ENCODE results near the gene ZNF778.
A peak's percentile ranks its signal among the peaks of the same experiment; 100 is the strongest.
"Not testable (repeated sequence)": the region's sequence is repeated elsewhere in the genome, so short reads cannot be mapped to it uniquely, and the experiment has no call there.

Gene ZNF778

DNA sequence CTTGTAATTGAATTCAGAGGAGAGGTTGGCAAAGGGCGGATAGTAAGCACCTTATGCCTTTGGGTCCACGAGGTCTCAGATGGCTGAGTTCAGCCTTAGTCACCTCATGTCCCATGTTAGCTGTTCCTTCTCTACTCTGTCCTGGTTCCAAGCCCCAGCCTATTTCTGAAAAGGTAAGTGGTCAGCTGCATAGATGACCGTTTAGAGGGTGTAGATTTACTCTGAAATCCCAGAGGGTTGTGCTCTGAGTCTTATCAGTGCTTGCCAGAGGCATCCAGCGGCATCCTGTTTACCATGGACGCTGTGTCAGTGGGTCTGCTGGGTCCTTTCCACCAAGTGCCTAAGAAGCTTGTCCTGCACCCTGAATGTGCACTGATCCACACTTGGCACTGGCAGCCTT, 1.9 kb downstream of the ZNF778 start:
- no peak for DNase-seq

DNA sequence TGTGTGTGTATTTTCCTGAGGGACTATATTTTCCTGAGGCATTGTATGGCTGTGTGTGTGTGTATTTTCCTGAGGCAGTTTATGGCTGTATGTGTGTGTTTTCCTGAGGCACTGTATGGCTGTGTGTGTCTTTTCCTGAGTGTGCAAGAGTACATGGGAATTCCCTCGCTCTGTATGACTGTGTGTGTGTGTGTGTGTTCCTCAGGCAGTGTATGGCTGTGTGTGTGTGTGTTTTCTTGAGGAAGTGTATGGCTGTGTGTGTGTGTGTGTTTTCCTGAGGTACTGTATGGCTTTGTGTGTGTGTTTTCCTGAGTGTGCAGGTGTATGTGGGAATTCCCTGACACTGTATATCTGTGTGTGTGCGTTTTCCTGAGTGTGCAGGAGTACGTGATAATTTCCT, 4.1 kb downstream of the ZNF778 start:
- no peak for DNase-seq

DNA sequence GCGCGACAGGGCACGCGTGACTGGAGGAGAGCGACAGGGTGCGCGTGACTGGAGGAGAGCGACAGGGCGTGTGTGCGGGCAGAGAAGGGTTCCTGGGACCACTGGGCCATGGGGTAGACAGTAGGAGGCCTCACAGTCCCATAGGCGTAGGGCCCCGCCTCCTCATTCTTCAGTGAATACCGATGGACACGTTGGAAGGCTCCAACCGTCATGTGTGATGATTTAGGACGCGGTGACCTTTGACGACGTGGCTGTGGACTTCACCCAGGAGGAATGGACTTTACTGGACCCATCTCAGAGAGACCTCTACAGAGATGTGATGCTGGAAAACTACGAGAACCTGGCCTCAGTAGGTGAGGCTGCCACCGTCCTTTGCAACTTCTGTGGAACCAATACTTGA, 5.4 kb downstream of the ZNF778 start:
- no peak for DNase-seq

DNA sequence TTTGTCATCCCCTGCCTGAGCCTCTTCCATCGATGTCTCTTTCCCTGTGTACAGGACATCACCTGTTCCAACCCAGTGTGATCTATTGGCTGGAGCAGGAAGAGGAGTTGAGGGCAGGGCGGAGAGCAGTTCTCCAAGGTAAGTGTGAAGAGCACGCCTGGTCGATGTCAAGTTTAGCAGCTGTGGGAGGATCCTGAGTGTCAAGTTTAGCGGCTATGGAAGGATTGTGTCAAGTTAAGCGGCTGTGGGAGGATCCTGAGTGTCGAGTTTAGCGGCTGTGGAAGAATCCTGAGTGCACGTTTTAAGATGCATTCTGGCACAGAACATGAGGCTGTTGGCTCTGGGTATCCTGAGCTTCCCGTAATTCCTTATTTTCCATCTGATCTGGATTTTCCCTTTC, 7.2 kb downstream of the ZNF778 start:
- DNase-seq, result no peak

DNA sequence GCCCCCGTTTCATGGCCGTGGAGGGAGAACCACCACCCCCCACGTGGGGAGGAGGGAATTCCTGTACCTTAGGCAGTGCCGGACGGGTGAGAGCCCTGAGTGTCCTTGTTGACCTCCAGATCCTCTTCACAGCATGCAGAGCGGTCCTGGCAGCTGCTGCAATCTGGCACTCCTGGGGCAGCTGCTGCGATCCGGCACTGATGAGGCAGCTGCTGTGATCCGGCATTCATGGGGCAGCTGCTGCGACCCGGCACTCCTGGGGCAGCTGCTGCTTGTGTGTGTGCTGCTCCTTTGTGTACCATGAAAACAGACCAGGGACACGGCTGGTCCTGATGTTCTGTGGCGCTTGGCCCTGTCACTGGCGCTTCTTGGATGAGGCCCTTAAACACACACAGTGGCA, 12.8 kb downstream of the ZNF778 start:
- DNase-seq, result no peak

DNA sequence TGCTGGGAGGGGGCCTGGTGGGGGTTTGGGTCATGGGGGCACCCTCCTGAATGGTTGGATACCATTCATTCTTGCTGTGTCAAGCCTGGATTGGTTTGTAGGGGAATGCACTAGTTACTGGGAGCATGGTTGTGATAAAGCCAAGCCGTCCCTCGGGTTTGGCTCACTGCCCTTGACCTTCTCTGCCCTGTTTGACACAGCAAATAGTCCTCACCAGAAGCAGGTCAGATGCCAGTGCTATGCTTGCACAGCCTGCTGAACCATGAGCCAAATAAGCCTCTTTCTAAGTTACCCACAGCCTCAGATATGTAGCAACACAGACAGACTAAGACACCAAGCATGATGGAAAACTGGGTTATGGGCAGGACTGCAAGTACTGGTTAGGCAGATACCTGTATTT, 14.6 kb downstream of the ZNF778 start:
- DNase-seq, result no peak

DNA sequence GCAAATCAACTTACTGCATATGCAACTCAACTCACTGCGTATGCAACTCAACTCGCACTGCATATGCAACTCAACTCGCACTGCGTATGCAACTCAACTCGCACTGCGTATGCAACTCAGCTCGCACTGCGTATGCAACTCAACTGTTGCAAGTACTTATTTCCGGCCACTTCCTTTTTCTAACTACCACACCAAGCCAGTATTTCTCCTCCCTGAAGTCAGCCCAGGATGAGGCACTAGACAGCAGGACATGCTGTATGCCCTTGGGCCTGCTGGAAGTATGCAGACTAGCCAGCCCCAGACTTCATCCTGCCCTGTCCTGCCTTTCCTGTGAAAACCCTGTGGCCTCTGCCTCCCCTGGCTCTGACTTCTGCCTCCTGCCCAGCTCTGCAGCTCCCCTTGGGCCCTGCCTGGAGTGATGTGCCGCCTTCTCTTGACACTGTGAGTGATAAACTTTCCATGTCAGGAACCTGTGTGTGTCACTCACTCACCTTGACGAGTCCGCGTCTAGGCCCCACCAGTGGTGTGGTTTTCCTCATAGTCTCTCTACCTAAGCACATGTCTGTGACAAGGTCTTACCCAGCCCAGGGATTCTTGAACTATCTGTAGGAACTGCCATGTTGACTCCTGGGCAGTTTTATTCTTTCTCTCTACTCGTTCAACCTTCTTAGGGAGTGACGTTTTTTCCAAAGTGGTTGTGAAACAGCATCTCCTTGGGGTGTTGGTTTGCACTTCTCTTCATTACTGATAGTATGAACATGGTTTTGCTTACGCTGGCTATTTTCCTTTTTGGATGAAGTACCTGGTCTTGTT, 16.4 kb downstream of the ZNF778 start:
- no peak for DNase-seq

DNA sequence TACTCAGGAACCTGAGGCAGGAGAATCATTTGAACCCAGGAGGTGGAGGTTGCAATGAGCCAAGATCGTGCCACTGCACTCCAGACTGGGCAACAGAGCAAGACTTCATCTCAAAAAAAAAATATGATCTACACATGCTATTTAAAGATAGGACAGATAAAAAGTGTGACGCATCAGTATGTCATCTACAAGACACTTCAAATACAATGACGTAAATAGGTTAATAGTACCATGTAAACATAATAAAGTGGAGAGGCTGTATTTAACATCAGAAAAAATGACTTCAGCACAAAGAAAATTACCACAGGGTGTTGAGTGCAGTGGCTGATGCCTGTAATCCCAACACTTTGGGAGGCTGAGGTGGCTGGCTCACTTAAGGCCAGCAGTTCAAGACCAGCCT, 20.2 kb downstream of the ZNF778 start:
- no peak for DNase-seq

DNA sequence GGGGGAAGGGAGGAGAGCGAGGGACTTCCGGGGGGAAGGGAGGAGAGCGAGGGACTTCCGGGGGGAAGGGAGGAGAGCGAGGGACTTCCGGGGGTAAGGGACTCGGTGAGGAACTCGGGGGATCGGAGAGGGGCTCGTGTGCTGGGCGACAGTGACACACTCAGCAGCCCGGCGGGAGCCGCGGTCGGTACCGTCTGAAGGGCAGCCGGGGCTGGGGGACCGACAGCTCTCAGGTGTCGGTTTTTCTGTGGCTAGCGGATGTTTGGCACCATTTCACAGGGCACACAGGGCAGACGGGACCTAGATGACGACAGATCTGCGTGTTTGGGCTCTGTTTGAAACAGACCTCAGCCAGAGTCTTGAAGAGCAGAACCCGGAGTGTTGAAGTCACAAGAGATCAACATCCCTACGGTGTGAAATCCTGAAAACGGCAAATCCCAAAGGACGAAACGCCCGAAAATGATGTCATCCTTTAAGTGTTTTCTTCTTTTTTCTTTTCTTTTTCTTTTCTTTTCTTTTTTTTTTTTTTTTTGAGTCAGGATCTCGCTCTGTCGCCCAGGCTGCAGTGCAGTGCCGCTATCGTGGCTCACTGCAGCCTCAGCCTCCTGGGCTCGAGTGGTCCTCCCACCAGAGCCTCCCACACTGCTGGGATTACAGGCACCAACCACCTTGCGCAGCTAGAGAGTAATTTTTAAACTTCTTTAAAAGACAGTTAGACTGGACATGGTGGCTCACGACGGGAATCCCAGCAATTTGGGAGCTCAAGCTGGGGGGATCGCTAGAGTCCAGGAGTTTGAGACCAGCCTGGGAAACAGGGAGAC, 23.9 kb downstream of the ZNF778 start:
- peak; percentile 86 for DNase-seq

DNA sequence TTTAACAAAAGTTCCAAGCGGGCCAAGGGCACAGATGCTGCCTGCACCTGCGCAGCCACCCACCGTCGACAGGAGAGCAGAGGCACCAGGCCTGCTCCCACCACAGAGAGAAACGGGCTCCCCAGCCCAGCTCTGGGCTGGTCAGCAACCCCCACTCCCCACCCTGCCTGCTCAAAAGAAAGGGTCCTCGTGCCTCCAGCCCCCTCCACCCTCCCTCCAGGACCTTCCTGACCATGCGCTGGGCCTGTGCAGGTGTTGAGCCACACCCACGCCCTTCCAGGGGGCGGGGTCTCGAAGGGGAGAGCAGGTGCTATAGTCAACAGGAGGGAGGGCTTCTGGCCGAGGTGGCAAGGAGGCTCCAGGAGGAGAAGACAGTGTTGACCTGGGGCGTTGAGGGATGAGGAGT, 25.3 kb downstream of the ZNF778 start:
- no peak for DNase-seq

DNA sequence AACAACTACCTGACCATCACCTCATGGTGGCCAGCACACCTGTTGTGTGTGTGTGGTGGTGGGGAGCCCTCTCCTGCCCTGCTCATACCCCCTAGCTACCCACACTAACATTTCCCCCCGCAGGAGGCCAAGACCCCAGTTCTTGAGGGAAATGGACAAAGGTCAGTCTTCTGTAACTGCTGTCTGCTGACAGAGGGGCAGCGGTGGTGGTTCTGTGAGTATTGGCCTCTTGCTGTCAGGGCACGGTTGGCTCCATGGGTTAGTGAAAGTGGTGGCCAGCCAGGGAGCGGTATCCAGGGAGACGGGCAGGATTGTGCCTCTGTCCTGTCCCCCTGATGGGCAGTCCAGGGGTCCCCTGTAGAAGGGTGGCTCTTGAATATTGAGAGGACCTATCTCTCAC, 26.2 kb downstream of the ZNF778 start:
- DNase-seq, result no peak

DNA sequence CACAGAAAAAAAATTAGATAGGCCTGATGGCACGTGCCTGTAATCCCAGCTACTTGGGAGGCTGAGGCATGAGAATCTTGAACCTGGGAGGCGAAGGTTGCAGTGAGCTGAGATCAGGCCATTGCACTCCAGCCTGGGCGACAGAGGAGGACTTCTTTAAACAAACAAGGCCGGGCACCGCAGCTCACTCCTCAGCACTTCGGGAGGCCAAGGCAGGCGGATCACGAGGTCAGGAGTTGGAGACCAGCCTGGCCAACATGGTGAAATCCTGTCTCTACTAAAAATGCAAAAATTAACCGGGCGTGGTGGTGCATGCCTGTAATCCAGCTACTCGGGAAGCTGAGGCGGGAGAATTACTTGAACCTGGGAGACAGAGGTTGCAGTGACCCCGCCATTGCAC, 26.8 kb downstream of the ZNF778 start:
- DNase-seq, result not testable (repeated sequence)

DNA sequence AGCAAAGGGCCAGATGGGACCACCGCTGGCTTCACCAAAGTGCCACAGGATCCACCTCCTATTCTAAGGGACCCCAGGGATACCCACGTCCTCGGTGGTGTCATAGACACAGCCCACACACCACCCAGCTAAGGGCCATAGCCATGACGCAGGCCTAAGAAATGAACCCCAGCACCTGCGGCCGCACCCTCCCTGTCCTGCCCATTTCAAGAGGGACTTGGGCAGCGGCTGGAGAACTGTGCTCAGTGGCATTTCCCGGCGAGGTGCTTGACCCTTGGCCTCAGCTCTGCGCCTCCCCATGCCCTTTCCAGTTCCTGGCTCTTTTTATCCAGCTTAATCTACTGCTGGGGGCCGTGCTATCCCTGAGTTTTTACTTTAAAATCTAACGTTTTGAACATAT, 27.3 kb downstream of the ZNF778 start:
- DNase-seq, result no peak

DNA sequence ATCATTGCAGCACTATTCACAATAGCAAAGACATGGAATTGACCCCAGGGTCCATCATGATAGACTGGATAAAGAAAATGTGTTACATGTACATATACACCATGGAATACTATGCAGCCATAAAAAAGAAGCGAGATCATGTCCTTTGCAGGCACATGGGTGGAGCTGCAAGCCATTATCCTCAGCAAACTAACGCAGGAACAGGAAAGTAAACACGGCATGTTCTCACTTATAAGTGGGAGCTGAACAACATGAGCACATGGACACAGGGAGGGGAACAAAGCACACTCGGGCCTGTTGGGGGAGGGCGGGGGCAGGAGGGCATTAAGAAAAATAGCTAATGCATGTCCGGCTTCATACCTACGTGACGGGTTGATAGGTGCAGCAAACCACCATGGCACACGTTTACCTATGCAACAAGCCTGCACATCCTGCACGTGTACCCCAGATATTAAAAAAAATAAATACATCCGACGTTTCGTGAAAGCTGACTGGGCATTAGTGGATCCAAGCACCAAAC, 28.9 kb downstream of the ZNF778 start:
- DNase-seq, result no peak

DNA sequence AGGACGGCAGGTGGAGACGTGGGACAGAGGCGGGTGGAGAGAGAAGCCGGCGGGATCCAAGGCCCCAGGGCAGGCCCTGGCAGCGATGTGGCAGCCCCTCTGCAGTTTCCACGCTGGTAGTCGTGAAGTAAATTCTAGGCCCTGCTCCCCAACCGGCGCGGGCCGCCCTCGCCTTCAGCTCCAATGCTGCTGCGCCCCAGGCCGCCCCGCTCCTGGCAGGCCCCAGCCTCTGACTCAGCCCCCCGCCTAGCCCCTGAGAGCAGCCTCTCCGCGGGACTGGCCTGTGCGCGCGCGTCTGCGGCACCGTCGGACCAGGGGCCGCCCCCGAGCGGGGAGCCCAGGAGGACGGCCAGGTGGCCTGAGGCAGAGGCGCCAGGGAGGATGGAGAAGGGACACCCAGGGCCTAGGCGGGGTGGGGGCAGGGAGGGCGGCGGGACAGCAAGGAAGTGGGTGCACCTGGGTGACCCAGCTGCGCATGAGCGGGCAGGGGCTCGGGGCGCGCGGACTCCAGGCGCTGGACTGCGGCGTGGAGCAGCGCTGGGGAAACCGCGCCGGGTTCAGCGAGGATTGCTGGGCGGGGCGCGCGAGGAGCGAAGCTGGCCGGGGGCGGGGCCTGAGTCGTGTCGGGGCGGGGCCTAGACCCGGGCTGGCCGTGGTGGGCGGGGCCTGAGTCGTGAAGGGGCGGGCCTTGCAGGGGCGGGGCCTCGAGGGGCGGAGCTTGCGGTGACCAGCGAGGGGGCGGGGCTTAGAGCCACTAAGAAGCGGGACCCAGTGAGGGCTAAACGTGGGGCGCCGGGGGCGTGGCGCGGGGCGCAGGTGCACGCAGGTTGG, 29.6 kb downstream of the ZNF778 start:
- DNase-seq, result peak; percentile 89

DNA sequence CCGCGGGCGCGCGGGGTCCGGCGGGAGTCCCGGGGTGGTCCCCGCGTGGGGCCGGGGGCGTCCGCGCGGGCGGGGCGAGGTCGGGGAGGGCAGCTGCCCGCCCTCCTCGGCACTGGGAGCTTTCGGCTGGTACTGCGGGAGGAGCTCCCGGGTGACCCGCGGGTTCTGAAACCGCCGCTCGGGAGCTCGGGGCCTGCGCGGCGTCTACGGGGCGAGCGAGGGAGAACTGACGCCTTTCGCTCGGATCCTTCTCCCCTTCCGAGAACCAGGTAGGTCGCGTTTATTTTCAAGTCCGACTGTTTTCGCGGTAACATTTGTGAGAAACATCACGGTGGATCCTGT, 30.2 kb downstream of the ZNF778 start:
- not testable (repeated sequence) for DNase-seq

DNA sequence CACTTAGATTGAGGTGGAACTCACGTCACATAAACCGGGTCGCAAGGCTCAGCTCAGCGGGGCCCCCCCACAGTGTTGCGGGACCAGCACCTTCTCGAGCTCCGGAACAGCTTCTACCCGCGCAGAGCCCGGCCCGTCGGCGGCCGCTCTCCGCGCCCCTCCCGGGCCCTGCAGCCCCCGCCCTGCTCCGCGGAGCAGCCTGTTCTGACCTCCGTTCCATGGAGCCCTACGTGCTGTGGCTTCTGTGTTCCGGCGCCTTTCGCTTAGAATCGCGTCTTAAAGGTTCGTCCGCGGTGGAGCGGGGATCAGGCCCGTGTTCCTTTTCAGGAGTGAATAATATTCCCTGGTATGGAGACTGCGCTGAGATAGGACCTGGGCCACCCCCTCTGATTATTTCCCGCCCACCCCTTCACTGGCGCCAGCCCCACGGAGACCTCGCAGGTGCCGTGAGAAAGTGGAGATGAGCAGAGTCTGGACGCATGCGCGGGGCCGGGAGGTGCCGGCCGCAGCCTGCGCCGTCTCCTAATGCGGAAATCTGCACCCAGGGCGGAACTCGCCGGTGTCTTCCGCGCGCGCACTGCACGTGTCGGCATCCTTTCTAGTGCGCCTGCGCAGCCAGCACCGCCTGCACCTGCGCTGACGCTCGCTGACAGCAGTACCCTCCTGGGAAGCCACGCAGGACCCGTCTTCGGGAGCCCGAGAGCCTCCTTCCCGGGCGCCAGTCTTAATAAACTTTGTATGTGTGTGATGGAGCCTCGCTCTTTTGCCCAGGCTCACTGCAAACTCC, 30.9 kb downstream of the ZNF778 start:
- no peak for DNase-seq

DNA sequence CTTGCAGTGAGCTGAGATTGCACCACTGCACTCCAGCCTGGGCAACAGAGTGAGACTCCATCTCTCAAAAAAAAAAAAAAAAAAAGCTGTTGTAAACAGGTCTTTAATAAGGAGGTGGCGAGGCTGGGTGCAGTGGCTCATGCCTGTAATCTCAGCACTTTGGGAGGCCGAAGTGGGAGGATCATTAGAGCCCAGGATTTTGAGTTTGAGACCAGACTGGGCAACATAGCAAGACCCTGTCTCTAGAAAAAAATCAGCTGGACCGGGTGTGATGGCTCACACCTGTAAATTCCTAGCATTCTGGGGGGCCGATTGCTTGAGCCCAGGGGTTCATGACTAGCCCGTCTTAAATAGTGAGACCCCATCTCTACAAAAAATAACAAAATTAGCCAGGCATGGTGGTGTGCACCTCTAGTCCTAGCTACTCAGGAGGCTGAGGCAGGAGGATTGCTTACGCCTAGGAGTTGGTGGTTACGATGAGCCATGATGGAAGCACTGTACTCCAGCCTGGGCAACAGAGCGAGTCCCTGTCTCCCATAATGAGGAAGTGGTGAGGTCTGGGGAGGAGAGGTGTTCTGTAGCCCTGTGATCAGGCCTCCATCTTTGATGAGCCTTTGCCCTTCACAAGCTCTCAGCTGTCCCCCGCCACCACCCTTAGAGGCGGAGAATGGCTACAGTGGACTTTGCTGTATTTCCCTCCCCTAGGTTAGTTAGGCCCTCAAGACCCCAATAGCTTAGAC, 36.2 kb downstream of the ZNF778 start:
- no peak for DNase-seq

DNA sequence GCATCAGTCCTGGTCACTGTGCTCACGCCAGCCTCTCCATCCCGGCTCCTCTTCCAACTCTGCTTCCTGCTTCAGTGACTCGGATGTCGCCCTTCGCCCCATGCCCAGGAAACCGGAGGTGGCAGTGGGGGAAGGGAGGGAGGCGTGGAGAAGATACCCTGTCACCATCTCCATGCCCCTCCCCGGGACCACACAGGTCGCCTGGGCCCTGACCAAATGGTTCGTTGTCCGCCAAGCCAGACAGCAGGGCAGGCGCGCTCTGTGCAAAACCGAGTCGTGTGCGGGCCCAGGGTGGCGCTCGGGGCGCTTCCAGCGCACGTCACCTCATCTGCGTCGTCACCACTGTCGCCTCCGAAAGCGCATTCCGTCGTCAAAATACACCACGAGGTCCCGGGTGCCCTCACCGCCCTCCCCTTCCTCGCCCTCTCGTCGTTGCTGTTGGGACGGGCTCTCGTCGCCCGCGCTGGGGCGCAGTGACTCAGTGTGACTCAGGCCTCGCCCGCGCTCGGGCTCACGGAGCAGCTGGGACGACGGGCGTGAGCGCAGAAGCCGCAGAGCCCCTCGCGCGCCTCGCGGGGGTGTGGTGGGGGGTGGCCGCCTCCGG, 39.2 kb downstream of the ZNF778 start:
- DNase-seq, result peak; percentile 82

DNA sequence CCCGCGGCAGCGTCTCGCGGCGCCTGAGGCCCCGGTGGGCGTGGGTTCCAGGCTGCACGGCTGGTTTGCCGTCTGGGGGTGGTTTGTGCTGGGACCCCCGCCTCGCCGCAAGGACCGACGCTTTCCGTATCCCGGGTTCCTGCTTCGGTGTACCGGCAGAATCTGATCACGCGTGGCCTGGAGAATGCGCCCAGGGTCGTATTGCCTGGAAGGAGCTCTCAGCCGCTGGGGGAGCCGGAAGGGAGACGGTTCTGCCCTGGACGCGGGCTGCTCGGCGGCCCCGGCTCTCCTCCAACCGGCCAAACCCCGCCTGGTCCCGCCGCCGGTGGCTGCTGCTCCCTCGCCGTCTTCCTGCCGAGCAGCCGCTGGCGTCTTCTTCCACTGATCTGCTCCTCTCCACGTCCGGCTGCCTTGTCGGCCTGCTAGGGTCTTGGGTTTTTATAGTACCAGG, 39.8 kb downstream of the ZNF778 start:
- no peak for DNase-seq

DNA sequence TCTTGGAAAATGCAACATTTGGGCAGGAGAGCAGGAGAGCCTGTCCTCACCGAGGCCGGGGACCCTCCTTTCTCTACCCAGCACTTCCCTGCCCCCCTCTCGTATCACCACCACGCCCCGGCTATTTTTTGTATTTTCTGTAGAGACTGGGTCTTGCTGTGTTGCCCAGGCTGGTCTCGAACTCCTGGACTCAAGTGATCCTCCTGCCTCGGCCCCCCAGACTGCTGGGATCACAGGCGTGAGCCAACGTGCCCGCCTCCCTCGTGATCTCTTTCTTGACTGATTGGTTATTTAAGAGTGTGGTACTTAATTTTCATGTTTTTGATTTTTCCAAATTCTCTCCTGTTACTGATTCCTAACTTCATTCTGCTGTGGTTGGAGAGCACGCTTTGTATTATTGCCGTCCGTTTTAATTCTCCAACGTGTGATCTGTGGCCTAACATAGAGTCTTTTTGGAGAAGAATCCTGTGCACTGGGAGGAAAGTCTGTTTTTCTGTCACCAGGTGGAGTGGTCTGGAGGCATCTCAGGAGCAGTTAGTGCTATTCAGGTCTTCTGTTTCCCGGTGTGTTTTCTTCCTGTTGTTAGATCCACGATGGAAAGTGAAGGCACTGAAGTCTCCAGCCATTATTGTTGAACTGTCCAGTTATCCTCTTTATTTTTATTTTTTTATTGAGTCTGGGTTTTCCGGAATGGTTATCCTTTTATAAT, 40.4 kb downstream of the ZNF778 start:
- DNase-seq, result no peak

Data from stimulated activated naive CD4-positive, alpha-beta T cell treated with Interleukin-2 at 50 U/mL for 16 hours (primary cell).